Measurements from ENCODE around the gene MACROD2. TPM values are rescaled to one million over a fixed set of nuclear protein-coding genes. Genes with fewer than 3 reads are reported as not detected.

The MACROD2 gene
- total and polyA plus RNA-seq, 2 of the 4 experiments (the other 2 are of a cell fraction) = not detected

DNA sequence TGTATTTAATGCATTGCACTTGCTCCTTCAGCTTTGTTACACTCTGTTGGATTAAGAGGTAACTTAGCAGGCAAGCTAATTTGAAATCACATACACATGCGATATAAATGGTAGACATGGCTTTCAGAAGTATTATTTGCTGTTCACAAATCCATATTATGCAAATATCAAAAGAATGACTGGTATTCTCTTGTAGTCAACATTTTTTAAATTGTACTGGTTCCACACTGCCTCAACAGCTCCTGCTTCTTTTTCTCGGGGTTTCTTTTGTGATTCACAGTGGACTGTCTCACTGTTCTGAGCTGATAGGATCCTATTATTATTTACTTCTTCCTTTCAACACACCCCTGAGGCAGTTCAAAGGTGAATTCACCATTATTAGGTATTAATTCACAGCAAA, 1650.5 kb downstream of the MACROD2 start:
- intact Hi-C loops (cut with micrococcal nuclease) = no loop called here
- no peak overlapping the region; the same call in 1 of the 2 replicates for H3K18ac ChIP-seq (ENCODE audit: low read depth, low read length)
- no peak overlapping the region for H3K4me3 ChIP-seq (ENCODE audit: insufficient read depth, low read depth, low read length)
- in situ Hi-C loops (cut with MboI; ENCODE audit: low sequenced_read_pairs) = no loop called here
- H4K8ac ChIP-seq (ENCODE audit: low read depth in 2 of 2, low read length in 2 of 2) = no peak overlapping the region
- TF ChIP-seq, protein P1, sequence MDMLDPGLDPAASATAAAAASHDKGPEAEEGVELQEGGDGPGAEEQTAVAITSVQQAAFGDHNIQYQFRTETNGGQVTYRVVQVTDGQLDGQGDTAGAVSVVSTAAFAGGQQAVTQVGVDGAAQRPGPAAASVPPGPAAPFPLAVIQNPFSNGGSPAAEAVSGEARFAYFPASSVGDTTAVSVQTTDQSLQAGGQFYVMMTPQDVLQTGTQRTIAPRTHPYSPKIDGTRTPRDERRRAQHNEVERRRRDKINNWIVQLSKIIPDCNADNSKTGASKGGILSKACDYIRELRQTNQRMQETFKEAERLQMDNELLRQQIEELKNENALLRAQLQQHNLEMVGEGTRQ (IDR thresholded peaks at IDR 0.05; ENCODE audit: low read depth, low read length) = no peak
- TF ChIP-seq CEBPB (IDR thresholded peaks at IDR 0.05; ENCODE audit: low read depth, low read length) = no peak
- TF ChIP-seq, protein P2, sequence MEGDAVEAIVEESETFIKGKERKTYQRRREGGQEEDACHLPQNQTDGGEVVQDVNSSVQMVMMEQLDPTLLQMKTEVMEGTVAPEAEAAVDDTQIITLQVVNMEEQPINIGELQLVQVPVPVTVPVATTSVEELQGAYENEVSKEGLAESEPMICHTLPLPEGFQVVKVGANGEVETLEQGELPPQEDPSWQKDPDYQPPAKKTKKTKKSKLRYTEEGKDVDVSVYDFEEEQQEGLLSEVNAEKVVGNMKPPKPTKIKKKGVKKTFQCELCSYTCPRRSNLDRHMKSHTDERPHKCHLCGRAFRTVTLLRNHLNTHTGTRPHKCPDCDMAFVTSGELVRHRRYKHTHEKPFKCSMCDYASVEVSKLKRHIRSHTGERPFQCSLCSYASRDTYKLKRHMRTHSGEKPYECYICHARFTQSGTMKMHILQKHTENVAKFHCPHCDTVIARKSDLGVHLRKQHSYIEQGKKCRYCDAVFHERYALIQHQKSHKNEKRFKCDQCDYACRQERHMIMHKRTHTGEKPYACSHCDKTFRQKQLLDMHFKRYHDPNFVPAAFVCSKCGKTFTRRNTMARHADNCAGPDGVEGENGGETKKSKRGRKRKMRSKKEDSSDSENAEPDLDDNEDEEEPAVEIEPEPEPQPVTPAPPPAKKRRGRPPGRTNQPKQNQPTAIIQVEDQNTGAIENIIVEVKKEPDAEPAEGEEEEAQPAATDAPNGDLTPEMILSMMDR (conservative IDR thresholded peaks at IDR 0.05; ENCODE audit: low read depth, low read length) = no peak
- H2BK15ac ChIP-seq (ENCODE audit: low read depth, low read length) = no peak overlapping the region
- H3K4me2 ChIP-seq (ENCODE audit: low read depth, low read length) = no peak overlapping the region
- no peaks in the 10 kb centered on the region for H3K79me1 ChIP-seq (ENCODE audit: low read depth in 1 of 2, low read length in 2 of 2)
- H3K27me3 ChIP-seq (ENCODE audit: control insufficient read depth, insufficient read depth, low read length) = no peaks in the 10 kb centered on the region
- WGBS, 2 experiments (ENCODE audit: extremely low coverage in 2 of 2, insufficient read length in 1 of 2) = no CpG with 5 or more reads among the region's 2 CpGs
- no peaks in the 10 kb centered on the region for H3K9me3 ChIP-seq (ENCODE audit: control insufficient read depth, insufficient read depth, low read length)
- H4K5ac ChIP-seq (ENCODE audit: low read depth, low read length) = no peak overlapping the region
- H2AK9ac ChIP-seq (replicated peaks; ENCODE audit: low read depth, low read length, poor library complexity) = no peak overlapping the region
- H3K23ac ChIP-seq (ENCODE audit: low read depth, low read length) = no peak overlapping the region
- dilution Hi-C loops (cut with HindIII; ENCODE audit: low sequenced_read_pairs, unreplicated experiment) = no loop called here
- H3K4me1 ChIP-seq (ENCODE audit: control insufficient read depth, insufficient read depth, low read length) = peaks cover 4% of the 10 kb centered on the region; the same call in 1 of the 2 replicates
- H3K14ac ChIP-seq (replicated peaks; ENCODE audit: low read depth, low read length) = no peak overlapping the region
- no peak overlapping the region for H2BK20ac ChIP-seq (ENCODE audit: low read depth, low read length)
- H2BK120ac ChIP-seq (ENCODE audit: low read depth, low read length) = no peak overlapping the region
- no peak for DNase-seq
- ChIA-PET POLR2A (ENCODE audit: unreplicated experiment) (no interaction called here), CTCF (interaction anchor here (0.6 to 1.7 kb wide), 3 partner anchors 9 to 1745 kb away, joined by 3 to 4 read pairs (median 3); no protein-coding TSS in a partner anchor)
- H3K9ac ChIP-seq (ENCODE audit: low read depth, low read length) = no peak overlapping the region
- no peak overlapping the region for H3K27ac ChIP-seq (ENCODE audit: insufficient read depth, low read length)
- no peak overlapping the region for H4K91ac ChIP-seq (ENCODE audit: insufficient read depth, low read depth, low read length)
- no peaks in the 10 kb centered on the region for H3K36me3 ChIP-seq (ENCODE audit: control insufficient read depth, insufficient read depth, low read length)
- H4K20me1 ChIP-seq (ENCODE audit: insufficient read depth, low read length) = no peaks in the 10 kb centered on the region
- BruUV-seq (replicated peaks) = no TSS peak
- H2AFZ ChIP-seq (replicated peaks; ENCODE audit: low read length, poor library complexity) = no peak overlapping the region
- 0 out of 2 replicates have a peak, but pooled peaks cover 6% of the 10 kb centered on the region for H3K9me1 ChIP-seq (ENCODE audit: insufficient read depth, low read length)
- no peak overlapping the region for H2BK5ac ChIP-seq (ENCODE audit: low read depth, low read length, poor library complexity, severe bottlenecking)
- no peak overlapping the region for H2AK5ac ChIP-seq (ENCODE audit: low read depth, low read length)
- ATAC-seq (ENCODE audit: low read depth) = no peak; the same call in 1 of the 2 replicates
- no peak overlapping the region for H3K56ac ChIP-seq (ENCODE audit: extremely low read depth, insufficient read depth, low read length)
- no peak overlapping the region for H3K4ac ChIP-seq (ENCODE audit: low read depth, low read length)

All from IMR-90 (cell line).